Loucy (cell line): ENCODE results near the gene AGO3.

Experiments
- CTCF ChIP-seq: fragments of 200-600 bp; sonication (generic); conservative IDR thresholded peaks from 2 replicates; pipeline ENCODE4 v1.5.1; 2014; ENCODE audit warnings: mild to moderate bottlenecking, antibody characterized with exemption, low read length
- EZH2phosphoT487 ChIP-seq: fragments of 200-600 bp; IDR thresholded peaks from 2 replicates; pipeline ENCODE4 v1.6.1; 2018; ENCODE audit warnings: antibody characterized with exemption, mild to moderate bottlenecking, moderate library complexity, borderline replicate concordance

DNA sequence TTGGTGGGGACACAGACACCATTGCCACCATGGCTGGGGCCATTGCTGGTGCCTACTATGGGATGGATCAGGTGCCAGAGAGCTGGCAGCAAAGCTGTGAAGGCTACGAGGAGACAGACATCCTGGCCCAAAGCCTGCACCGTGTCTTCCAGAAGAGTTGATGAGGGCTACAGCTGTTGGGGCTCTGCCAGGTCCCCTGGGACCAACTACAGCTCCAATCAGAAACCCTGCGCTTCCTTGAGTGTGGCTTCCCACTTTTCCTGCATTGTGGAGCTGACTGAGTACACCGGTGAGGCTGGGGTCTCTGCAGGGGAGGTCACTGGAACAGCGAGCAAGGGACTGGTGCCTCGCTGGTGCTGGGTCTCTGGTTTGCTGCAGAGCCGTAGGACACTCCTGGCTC lies 162.3 kb downstream of the AGO3 start:
- TF ChIP-seq CTCF (no peak), EZH2phosphoT487 (no peak)
